Hematopoietic multipotent progenitor cell treated with erythropoietin and hydrocortisone succinate and interleukin-3 and kit ligand, for 4 days (in vitro differentiated cells): ENCODE data around the gene GRM7.
A peak's percentile ranks its signal among the peaks of the same experiment; 100 is the strongest.

Experiments used
- DNase-seq: peaks from one replicate; pipeline ENCODE4 v3.0.0-alpha.2; 2015

GRM7 gene

GRCh38 chr3:7607083-7607482 lies 746.2 kb downstream of the GRM7 start:
- no peak for DNase-seq

GRCh38 chr3:7607676-7608075 lies 746.8 kb downstream of the GRM7 start:
- DNase-seq, result peak; percentile 64

- no peak for DNase-seq
These were observed 749.7 kb downstream of the GRM7 start for GRCh38 chr3:7610634-7611033.

- DNase-seq, result no peak
These were observed 754.1 kb downstream of the GRM7 start for GRCh38 chr3:7615043-7615442.

GRCh38 chr3:7618606-7619005 lies 757.7 kb downstream of the GRM7 start:
- DNase-seq, result no peak

GRCh38 chr3:7620401-7620800 lies 759.5 kb downstream of the GRM7 start:
- no peak for DNase-seq

GRCh38 chr3:7621046-7621630 lies 760.2 kb downstream of the GRM7 start:
- DNase-seq, result no peak

- DNase-seq, result no peak
These were observed 760.7 kb downstream of the GRM7 start for GRCh38 chr3:7621651-7622050.

- no peak for DNase-seq
These were observed 764.1 kb downstream of the GRM7 start for GRCh38 chr3:7625021-7625420.

- peak; percentile 30 for DNase-seq
These were observed 769.5 kb downstream of the GRM7 start for GRCh38 chr3:7630351-7630911.

- DNase-seq, result peak; percentile 81
These were observed 770.0 kb downstream of the GRM7 start for GRCh38 chr3:7630925-7631324.

GRCh38 chr3:7632305-7632704 lies 771.4 kb downstream of the GRM7 start:
- DNase-seq, result no peak

GRCh38 chr3:7637694-7638093 lies 776.8 kb downstream of the GRM7 start:
- no peak for DNase-seq

GRCh38 chr3:7638103-7638502 lies 777.2 kb downstream of the GRM7 start:
- no peak for DNase-seq

- DNase-seq, result peak; percentile 16
These were observed 779.9 kb downstream of the GRM7 start for GRCh38 chr3:7640787-7641186.

- DNase-seq, result no peak
These were observed 785.9 kb downstream of the GRM7 start for GRCh38 chr3:7646851-7647250.

GRCh38 chr3:7650466-7650865 lies 789.6 kb downstream of the GRM7 start:
- DNase-seq, result no peak

GRCh38 chr3:7651274-7651673 lies 790.4 kb downstream of the GRM7 start:
- DNase-seq, result no peak

GRCh38 chr3:7657214-7658112 lies 796.5 kb downstream of the GRM7 start:
- DNase-seq, result peak; percentile 34

GRCh38 chr3:7658294-7658693 lies 797.4 kb downstream of the GRM7 start:
- DNase-seq, result no peak

GRCh38 chr3:7659079-7659478 lies 798.2 kb downstream of the GRM7 start:
- no peak for DNase-seq

- DNase-seq, result no peak
These were observed 802.9 kb downstream of the GRM7 start for GRCh38 chr3:7663771-7664170.

GRCh38 chr3:7667774-7668173 lies 806.9 kb downstream of the GRM7 start:
- no peak for DNase-seq

GRCh38 chr3:7669641-7670040 lies 808.7 kb downstream of the GRM7 start:
- no peak for DNase-seq
